WTC11 (cell line): ENCODE data around the gene FMN2.

ENCODE experiments used
- AR ChIP-seq: fragments of 250-450 bp; sonication (Bioruptor Pico); IDR thresholded peaks from 2 replicates; pipeline ENCODE4 v1.9.0; 2021; ENCODE audit warnings: mild to moderate bottlenecking
- ETV6 ChIP-seq: sonication (generic); formaldehyde crosslinking; IDR thresholded peaks from 2 replicates; pipeline ENCODE4 v1.8.1; 2022; ENCODE audit warnings: mild to moderate bottlenecking, missing genetic modification reagents
- FOXP1 ChIP-seq: sonication (generic); formaldehyde crosslinking; IDR thresholded peaks from 2 replicates; pipeline ENCODE4 v1.8.0; 2022; ENCODE audit warnings: missing genetic modification reagents, mild to moderate bottlenecking, moderate library complexity, borderline replicate concordance
- HMGXB4 ChIP-seq: sonication (generic); formaldehyde crosslinking; IDR thresholded peaks from 2 replicates; pipeline ENCODE4 v1.8.1; 2023; ENCODE audit warnings: mild to moderate bottlenecking, moderate library complexity, missing genetic modification reagents
- IRF2 ChIP-seq: sonication (generic); formaldehyde crosslinking; IDR thresholded peaks from 2 replicates; pipeline ENCODE4 v1.8.0; 2022; ENCODE audit warnings: low read depth, missing genetic modification reagents, borderline replicate concordance
- KAT7 ChIP-seq: sonication (generic); formaldehyde crosslinking; IDR thresholded peaks from 2 replicates; pipeline ENCODE4 v1.8.1; 2023; ENCODE audit warnings: missing genetic modification reagents, mild to moderate bottlenecking, borderline replicate concordance
- NFE2L1 ChIP-seq: sonication (generic); formaldehyde crosslinking; IDR thresholded peaks from 2 replicates; pipeline ENCODE4 v1.8.1; 2023; ENCODE audit warnings: missing genetic modification reagents
- NR1H2 ChIP-seq: sonication (generic); formaldehyde crosslinking; IDR thresholded peaks from 2 replicates; pipeline ENCODE4 v1.9.0; 2021; ENCODE audit warnings: mild to moderate bottlenecking, moderate library complexity, missing genetic modification reagents
- PREB ChIP-seq: sonication (generic); formaldehyde crosslinking; IDR thresholded peaks from 2 replicates; pipeline ENCODE4 v1.8.1; 2022; ENCODE audit warnings: mild to moderate bottlenecking, missing genetic modification reagents, moderate library complexity, borderline replicate concordance
- ZNF138 ChIP-seq: sonication (generic); formaldehyde crosslinking; conservative IDR thresholded peaks from 2 replicates; pipeline ENCODE4 v1.8.1; 2022; ENCODE audit warnings: mild to moderate bottlenecking, moderate library complexity, missing genetic modification reagents
- ZNF263 ChIP-seq: sonication (generic); formaldehyde crosslinking; IDR thresholded peaks from 2 replicates; pipeline ENCODE4 v1.8.1; 2022; ENCODE audit warnings: low read depth, mild to moderate bottlenecking, moderate library complexity, missing genetic modification reagents
- TF ChIP-seq, protein P1 (sequence below): fragments of 200-600 bp; IDR thresholded peaks from 2 replicates; pipeline ENCODE4 v1.8.0; 2022; ENCODE audit warnings: antibody characterized with exemption
- TF ChIP-seq, protein P2 (sequence below): sonication (generic); formaldehyde crosslinking; IDR thresholded peaks from 2 replicates; pipeline ENCODE4 v1.8.0; 2022; ENCODE audit warnings: mild to moderate bottlenecking, missing genetic modification reagents
- TF ChIP-seq, protein P3 (sequence below): sonication (generic); formaldehyde crosslinking; IDR thresholded peaks from 2 replicates; pipeline ENCODE4 v1.8.1; 2023; ENCODE audit warnings: mild to moderate bottlenecking, missing genetic modification reagents, moderate library complexity

DNA sequence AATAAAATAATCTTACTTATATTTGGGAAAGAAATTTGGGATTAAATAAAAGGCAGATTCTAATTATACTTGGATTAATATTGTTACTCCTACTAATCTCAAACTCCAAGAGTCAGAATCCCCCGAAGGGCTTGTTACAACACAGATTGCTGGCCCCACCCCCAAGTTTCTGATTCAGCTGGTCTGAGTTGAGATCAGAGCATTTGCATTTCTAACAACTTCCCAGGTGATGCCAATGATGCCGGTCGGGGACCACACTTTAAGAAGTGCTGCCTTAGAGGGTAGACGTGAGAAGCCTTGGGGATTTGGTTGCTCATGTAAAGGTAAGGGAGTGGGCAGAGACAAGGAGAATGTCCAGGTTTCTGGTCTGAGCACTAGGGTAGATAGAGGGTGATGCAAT, 47.2 kb downstream of the FMN2 start:
- TF ChIP-seq, protein P1, sequence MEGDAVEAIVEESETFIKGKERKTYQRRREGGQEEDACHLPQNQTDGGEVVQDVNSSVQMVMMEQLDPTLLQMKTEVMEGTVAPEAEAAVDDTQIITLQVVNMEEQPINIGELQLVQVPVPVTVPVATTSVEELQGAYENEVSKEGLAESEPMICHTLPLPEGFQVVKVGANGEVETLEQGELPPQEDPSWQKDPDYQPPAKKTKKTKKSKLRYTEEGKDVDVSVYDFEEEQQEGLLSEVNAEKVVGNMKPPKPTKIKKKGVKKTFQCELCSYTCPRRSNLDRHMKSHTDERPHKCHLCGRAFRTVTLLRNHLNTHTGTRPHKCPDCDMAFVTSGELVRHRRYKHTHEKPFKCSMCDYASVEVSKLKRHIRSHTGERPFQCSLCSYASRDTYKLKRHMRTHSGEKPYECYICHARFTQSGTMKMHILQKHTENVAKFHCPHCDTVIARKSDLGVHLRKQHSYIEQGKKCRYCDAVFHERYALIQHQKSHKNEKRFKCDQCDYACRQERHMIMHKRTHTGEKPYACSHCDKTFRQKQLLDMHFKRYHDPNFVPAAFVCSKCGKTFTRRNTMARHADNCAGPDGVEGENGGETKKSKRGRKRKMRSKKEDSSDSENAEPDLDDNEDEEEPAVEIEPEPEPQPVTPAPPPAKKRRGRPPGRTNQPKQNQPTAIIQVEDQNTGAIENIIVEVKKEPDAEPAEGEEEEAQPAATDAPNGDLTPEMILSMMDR, result no peak
- TF ChIP-seq, protein P2, sequence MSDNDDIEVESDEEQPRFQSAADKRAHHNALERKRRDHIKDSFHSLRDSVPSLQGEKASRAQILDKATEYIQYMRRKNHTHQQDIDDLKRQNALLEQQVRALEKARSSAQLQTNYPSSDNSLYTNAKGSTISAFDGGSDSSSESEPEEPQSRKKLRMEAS, result no peak
- TF ChIP-seq FOXP1 (CRISPR knock-in tag), result no peak
- no peak for TF ChIP-seq ETV6 (CRISPR knock-in tag)
- TF ChIP-seq PREB (CRISPR knock-in tag), result no peak
- no peak for TF ChIP-seq IRF2 (CRISPR knock-in tag)
- TF ChIP-seq ZNF263 (CRISPR knock-in tag), result no peak
- TF ChIP-seq, protein P3, sequence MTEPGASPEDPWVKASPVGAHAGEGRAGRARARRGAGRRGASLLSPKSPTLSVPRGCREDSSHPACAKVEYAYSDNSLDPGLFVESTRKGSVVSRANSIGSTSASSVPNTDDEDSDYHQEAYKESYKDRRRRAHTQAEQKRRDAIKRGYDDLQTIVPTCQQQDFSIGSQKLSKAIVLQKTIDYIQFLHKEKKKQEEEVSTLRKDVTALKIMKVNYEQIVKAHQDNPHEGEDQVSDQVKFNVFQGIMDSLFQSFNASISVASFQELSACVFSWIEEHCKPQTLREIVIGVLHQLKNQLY (CRISPR knock-in tag), result no peak
- TF ChIP-seq NR1H2 (CRISPR knock-in tag), result no peak
- no peak for TF ChIP-seq HMGXB4 (CRISPR knock-in tag)
- no peak for TF ChIP-seq KAT7
- TF ChIP-seq NFE2L1 (CRISPR knock-in tag), result no peak
- TF ChIP-seq ZNF138, result no peak
- no peak for TF ChIP-seq AR (CRISPR knock-in tag)
